T follicular helper cell (primary cell): ENCODE results near the gene DDI2.
"Not testable (repeated sequence)": the region's sequence is repeated elsewhere in the genome, so short reads cannot be mapped to it uniquely, and the experiment has no call there.

ENCODE experiments used
- DNase-seq: peaks from one replicate; pipeline ENCODE4 v3.0.0-alpha.2; 2020; ENCODE audit warnings: low read depth
- total RNA-seq, 2 experiments: gene quantifications; one replicate each; lab custom pipeline; 2026; lab: John Stamatoyannopoulos, UW

DDI2 gene
- total RNA-seq: 75.3 to 150 reads per million in 2 experiments

DNA sequence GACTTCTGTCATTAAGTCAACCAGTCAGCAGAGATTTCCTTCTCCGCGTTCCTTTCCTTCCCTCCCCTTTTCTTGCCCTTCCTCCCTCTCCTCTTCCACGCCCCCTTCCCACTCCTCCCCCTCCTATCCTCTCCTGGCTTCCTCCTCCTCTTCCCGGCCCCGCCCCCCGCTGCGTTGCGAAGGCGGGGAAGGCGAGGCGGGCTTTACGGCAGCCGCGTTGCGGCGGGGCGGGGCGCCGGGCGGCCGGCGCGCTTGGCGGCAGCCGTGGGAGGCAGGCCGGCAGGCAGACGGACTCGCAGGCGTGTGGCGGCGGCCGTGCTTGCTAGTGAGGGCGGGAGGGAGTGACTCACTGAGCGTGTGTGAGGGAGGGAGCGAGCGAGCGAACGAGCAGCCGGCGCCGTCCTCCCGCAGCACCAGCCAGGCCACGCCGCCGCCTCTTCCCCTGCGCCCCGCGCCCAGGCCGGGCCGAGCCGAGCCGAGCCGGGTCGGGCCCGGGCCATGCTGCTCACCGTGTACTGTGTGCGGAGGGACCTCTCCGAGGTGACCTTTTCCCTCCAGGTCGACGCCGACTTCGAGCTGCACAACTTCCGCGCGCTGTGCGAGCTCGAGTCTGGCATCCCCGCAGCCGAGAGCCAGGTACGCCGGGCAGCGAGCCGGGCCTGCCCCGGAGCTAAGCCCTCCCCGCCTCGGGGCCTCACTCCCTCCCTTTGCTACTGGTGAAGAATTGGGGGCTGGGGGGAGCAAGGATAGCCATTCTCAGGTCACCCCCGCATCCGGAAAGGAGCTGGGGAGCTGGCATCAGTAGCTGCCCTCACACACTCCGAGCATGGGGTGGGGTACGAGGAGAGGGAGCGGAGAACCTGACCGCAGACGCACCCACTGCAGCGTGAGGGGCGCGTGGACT lies at the start of gene DDI2:
TSS of gene DDI2 (plus strand) at position 286 of the 904 bp plus-strand sequence. CDS start at position 499, 213 bp downstream.
- DNase-seq: peak; percentile 92

DNA sequence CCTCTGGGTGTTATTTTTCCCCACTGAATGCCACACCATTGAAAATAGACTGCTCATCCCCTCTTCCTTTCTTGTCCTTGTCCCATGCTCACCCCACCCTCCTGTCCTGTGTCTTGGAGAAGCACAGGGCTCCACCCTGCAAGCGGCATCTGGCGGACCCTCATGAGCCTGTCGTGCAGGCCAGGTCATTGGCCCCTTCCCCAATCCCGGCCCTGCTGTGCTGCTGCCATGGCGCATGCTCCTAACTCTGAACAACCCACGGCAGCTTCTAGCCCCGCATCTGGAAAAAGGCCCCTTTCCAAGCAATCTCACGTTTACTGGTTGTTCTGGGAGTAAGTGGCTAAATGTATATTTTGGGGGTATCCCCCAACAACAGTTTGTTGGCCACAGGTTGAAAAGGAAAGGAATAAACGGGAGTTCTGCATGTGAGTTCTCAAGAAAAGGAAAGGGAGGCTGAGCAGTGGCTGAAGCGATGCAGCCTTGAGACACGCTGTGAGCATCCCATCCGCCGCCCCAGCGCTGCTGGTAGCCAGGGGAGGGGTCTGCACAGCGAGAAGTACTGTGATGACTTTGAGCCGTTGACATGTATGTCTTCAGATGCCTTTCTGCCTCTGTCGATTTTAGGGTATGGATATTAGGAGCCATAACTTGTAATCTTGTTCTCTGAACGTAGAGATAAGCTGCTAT lies 48.7 kb upstream of the DDI2 start:
- no peak for DNase-seq

DNA sequence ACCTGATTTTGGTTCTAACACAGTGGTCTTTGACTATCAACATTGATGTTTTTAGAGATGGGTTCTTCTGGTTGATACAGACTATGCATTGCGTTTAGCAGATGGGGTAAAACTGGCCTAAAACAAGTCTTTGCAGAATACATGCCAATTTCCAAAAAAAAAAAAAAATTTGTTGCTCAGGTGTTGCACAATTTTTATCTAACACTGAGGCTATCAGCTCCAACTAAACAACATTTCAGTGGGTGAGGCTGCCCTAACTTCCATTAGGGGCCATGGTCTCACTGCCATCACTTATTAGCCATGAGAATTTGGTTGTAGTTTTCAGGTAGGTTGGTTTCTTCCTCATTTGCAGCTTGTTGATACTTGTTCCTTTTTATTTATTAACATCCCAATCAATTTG lies 46.4 kb upstream of the DDI2 start:
- DNase-seq: no peak

DNA sequence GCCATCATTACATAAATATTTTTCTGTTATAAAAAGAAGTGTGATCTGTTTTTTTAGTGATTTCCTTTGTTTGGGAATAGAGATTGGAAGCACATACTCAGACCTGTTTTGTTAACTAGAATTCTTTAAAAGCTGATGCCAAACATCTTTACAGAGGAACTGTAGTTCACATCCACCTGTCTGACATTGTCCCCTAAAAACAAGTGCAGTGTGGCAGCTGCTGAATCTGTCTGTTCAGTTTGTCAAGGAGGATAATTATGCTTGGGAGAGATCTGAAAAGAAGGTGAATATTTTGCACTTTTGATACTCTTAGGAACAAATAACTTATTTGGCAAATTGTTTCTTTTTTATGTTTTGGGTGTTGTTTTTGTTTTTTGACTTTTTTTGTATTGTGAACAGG lies 46.0 kb upstream of the DDI2 start:
- DNase-seq: no peak

DNA sequence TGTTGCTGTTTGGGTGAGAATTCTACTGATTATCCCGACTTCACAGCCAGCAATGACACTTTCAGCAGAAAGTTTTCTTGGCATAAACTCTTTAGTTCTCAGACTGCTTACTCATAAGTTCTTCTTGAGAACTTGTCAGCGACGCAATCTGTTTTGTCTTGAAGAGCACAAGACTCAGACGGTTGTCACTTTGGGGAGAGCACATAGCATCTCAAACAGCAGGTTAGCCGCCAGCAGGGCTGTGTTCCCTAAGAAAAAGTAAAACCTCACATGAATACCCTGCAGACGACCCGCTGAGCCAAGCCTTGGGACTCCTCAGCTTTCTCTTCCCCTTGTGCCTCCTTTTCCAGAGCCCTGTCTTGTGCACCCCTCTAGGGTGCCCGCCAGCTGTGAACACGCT lies 43.8 kb upstream of the DDI2 start:
- DNase-seq: no peak

DNA sequence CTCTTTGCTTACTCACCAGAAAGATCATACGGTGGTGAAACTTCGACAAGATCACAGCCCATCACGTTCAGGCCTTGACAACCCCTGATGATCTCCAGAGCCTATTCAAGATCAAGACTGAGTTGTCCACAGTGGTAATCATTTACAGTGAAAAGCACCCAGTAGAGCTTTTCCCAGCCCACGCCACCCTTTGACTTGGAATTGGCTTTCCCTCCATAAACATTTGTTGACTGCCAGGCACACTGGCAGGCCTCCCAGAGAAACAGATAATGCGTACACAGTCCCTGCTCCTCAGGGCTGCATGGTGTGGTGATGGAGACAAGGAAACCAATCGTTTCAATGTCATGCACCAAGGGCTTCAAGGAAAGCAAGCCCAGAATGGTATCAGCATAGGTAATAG lies 42.5 kb upstream of the DDI2 start:
- no peak for DNase-seq

DNA sequence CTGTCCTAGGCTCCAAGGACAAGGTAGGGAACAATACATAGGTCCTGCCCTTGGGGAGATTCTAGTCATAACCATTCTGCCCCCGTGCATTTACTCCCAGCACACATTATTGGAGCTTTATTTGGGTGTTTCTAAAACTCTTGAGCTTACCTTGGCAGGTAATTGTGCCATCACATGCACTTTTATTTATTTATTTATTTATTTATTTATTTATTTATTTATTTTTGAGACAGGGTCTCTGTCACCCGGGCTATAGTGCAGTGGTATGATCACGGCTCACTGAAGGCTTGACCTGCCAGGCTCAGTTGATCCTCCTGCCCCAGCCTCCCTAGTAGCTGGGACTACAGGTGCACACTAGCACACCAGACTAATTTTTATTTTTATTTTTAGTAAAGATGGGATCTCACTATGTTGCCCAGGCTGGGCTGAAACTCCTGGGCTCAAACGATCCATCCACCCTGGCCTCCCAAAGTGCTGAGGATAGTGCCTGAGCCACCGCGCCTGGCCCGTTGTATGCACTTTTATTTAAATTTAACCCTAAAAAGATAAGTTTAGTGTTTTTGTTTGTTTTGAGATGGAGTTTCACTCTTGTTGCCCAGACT lies 41.6 kb upstream of the DDI2 start:
- DNase-seq: no peak

DNA sequence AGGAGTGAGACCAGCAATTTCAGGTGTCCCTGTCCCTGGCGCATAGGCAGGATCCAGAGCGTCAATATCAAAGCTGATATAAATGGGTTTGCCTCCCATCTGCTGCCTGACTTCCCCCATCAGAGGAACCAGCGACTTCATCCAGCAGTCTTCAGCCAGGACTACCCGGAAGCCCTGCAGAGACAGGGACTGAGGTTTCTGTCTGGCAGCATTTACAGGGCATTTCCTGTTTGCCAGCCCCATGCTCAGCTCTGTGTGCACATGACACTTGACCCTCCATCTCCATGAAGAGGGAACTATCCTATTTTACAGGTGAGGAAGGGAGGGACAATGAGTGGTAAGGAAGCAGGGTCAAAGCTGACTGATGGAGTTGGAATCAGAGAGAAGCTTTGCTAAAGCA lies 39.6 kb upstream of the DDI2 start:
- no peak for DNase-seq

DNA sequence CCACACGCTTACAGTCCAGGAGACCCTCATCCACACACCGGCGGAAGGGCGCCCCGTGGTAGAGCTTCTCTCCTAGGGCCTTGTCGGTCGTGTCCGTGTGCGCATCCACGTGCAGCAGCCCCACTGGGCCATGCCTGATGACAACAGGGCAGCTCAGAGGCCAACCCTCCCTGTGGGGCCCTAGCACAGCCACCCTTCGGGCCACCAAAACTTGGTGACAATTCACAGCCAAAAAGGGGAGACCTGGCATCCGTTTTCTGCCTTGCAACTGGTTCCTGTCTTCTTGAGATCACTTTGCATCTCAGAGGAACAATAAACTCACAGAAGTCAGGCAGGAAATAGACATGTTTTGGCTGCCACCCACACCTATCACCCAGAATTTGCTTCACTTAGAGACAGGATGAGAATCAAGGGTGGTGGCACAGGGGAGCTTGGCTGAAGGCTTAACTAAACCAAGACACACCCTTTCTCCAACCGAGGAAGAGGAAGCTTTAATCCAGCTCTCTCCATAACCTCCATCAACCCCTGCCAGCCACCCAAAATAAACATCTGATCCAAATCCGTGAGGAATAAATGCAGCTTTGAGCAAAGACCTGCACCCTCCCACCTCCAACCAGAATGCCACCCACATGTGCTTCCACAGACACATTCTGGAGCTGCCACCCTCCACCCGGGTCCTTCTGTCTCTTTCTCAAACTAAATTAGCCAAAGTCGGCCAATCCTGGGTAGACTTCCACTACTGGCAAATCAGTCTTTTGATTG lies 38.2 kb upstream of the DDI2 start:
- no peak for DNase-seq

DNA sequence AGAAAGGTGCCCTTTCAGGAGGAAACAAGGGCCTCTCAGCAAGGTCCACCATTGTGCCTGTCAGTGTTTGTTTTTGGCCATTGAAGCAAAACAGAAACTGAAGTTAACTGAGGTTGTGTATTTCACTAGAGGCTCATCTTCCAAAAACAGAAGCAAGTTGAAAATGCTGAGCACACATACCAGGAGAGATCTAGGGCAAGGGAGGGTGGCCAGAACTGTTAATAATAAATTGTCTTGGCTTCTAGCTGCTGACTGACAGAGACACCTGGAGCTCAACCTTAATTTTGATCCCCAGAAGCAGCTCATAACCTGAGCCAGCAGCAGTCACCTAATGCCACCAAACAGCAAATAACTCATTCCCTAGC lies 37.6 kb upstream of the DDI2 start:
- DNase-seq: no peak

DNA sequence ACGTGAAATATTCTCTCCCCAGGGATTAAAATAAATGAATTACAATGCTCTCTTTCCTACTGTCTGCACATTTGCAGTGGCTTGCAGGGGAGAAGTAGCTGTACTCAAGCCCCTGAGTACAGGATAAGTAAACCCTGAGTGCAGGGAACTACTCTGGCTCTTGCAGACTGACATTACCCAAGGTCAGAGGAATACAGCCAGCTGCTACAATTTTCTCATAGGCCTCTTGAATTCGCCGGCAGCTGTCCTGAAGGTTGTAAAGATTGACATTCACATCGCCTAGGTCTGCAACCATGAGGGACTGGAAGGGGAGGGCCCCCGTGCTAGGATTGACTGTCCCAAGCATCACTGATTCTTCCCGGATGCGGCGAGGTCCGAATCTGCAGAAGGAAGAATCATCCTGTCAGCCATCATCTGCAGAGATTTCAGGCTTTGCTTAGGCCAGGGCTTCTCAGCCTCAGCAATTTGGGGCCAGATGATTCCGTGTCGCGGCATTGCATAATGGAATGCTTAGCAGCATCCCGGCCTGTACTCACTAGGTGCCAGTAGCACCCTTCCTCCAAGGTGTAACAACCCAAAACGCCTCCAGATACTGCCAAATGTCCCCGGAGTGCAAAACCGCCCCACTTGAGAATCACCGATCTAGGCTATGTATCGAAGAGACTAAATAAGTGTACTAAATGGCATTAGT lies 34.1 kb upstream of the DDI2 start:
- no peak for DNase-seq

DNA sequence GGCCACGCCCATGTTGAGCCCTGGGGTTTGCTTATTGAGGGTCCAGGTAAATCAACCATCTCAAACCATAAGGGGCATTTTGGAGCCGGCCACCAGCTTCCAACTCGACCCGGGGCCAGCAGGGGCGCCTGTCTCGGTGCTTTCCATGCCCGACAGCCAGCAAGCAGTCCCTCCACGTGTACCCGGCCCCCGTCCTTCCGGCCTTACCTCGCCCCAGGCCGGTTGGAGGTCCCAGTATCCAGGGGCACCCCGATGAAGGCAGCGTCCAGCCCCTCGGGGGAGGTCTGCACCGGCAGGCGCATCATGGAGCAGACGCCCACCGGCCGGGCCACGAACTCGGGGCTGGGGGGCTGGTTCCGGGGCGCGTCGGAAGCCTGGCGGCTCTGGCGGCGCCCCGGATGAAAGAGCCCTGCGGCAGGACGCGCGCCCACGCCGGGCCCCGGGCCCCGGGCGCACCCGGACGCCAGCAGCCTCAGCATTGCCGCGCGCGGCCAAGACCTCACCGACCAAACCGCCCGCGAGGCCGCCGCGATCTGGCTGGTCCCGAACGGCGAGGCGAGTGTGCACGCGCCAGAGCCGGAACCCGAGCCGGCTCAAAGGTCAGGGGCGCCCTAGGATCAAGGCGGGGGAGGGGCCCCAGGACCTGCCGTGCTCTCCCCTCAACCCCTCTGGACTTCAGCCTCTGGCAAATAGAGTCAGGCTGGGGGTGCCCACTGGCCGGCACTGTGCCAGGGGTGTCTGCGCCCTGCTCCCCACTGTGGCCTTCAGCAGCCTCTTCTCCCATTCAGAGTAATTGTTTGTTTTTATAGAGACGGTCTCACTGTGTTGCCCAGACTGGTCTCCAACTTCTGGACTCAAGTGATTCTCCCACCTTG lies 32.5 kb upstream of the DDI2 start, which contains the start of gene AGMAT:
TSS of gene AGMAT (minus strand) at position 563 of the 875 bp plus-strand sequence. CDS start at position 479, 84 bp downstream.
- DNase-seq: no peak

DNA sequence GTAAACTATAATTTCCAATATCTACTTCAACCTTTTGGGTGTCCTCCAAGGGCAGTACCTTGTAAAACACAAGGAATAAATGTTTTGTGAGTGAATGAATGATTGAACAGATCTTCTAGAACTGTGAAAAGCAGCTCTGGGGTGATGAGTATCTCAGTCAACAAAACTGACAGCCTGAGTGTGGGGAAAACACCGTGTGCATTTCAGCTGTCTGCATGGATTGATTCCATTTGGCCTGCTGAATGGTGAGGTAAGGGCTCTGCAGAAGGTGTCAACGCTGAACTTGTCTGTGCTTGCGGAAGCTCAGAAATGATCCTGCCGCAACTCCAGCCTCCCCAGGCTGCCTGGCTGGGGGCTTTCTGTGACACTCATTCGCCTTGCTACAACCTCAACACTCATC lies 25.0 kb upstream of the DDI2 start:
- no peak for DNase-seq

DNA sequence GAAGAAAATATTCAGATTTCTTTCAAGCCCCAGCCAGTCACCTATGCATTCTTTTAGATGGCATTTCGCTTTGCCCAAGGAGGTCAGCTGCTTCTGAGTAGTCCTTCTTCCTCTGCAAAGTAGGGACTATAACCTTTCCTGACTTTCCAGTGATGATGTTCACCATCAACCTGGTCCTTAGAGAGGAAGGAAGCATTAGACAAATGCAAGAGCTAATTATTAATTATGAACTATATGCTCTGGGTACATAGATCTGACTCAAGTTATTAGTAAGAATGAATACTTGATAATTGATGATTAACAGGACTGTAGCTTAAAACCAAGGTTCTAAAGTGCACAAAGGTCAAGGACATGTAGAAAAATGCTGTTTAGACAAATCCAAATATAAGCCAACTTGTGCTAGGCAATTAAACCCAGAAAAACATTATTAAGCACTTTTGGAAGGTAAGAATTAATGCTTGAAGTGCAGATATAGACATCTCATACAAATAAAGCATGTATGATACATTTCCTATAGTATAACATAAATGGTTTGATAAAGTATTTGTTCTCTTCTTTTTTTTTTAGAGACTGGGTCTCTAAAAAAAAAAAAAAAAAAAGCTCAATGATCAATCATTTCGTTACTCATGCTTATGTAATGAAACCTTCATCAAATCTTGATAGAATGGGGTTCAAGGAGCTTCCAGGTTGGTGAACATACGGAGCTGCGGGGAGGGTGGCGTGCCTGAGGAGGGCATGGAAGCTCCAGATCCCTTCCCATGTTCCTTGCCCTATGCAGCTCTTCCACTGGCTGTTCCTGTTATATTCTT lies 21.2 kb upstream of the DDI2 start:
- DNase-seq: no peak

DNA sequence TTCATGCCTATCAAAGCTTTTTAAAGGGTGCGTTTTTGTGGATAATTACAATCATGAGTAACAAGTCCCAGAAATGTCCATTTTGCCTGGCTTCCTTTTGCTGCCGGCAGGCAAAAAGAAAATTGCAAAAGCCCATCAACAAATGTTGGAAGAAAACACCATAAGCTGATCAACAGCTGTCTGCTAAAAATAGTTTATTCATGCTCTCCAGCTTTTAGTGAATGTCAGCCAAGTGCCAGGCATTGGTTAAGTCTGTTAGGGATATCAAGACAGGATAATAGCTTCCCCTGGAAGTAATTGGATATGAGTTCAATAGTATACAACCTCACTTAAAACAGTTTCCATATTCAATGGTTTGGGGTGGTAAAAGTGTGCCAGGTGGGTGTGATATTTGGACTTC lies 18.8 kb upstream of the DDI2 start:
- DNase-seq: no peak

DNA sequence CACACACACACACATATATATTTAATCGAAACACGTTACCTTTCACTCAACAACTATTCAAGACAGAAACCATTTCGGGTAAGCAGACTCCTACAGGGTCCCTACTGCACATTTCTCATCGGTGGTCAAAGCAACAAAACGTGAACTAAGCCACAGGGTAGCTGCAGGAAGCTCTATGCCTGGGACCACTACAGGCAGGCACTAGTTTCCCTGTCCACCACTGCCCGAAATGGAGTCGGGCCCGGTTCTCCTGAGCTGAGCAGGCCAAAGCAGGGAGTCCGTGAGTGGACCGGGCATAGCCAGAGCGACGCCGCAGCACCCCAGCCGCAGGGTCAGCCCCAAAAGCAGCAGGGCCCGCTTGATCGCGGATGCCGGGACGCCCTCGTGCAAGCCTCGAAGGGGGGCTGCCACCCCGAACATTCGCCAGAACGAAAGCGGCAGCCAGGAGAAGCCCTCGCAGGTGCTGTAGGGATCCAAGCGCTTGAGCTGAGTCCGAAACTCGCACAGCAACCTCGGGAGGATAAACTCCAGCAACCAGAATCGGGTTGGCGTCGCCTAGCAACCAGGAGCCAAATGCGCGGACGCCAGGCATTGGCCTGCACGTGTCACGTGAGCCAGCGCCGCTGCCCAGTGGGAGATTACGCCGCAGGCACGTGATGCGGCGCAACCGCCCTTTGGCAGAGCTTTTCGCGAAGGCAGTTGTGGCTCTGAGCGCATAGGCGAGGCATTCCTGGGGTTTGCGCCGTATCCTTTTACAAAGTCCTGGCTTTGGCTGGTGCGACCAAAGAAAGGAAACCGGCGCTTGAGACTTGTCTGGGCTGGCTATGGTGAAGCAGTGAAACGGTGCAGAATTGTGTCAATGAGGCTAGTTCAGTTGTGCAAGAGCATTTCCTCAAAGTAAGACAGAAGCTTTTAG lies 13.9 kb upstream of the DDI2 start:
- peak; percentile 89 for DNase-seq

DNA sequence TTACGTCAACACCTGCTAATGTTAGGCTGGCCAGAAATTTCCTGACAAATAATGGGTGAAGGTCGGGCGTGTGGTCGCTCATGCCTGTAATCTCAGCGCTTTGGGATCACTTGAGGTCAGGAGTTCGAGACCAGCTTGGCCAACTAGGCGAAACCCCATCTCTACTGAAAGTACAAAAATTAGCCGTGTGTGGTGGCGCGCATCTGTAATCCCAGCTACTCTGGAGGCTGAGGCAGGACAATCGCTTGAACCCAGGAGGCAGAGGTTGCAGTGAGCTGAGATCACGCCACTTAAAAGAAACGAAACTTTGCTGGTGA lies 13.3 kb upstream of the DDI2 start:
- DNase-seq: not testable (repeated sequence)

DNA sequence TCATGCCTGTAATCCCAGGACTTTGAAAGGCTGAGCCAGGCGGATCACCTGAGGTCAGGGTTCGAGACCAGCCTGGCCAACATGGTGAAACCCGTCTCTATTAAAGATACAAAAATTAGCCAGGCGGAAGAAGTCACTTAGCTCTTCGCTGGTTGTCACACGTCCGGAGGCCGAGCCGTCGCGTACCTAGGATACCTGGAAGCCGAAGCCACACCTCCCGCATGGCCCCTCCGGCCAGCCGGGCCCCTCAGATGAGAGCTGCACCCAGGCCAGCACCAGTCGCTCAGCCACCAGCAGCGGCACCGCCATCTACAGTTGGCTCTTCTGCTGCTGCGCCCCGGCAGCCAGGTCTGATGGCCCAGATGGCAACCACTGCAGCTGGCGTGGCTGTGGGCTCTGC lies 12.9 kb upstream of the DDI2 start:
- DNase-seq: not testable (repeated sequence)
